SJCRH30 (cell line): ENCODE data around the gene FZR1. TPM values are rescaled to one million over a fixed set of nuclear protein-coding genes. Genes with fewer than 3 reads are reported as not detected.

Experiments used
- DNase-seq, 2 experiments: peaks; one replicate each; pipeline ENCODE4 v3.0.0-alpha.2; 2015 to 2020
- H3K27ac ChIP-seq: fragments of 250-450 bp; sonication (Bioruptor Pico); 2 replicates; pipeline ENCODE4 v1.5.1; 2020; ENCODE audit warnings: mild to moderate bottlenecking, moderate library complexity
- H3K27me3 ChIP-seq: fragments of 250-450 bp; sonication (Bioruptor Pico); 2 replicates; pipeline ENCODE4 v1.5.1; 2020; ENCODE audit warnings: mild to moderate bottlenecking, moderate library complexity
- H3K36me3 ChIP-seq: fragments of 250-450 bp; sonication (Bioruptor Pico); 2 replicates; pipeline ENCODE4 v1.5.1; 2020; ENCODE audit warnings: mild to moderate bottlenecking, moderate library complexity
- H3K4me1 ChIP-seq: fragments of 250-450 bp; sonication (Bioruptor Pico); 2 replicates; pipeline ENCODE4 v1.5.1; 2020; ENCODE audit warnings: mild to moderate bottlenecking, moderate library complexity
- H3K4me3 ChIP-seq: fragments of 250-450 bp; sonication (Bioruptor Pico); 2 replicates; pipeline ENCODE4 v1.5.1; 2020; ENCODE audit warnings: mild to moderate bottlenecking, moderate library complexity
- H3K9me3 ChIP-seq: fragments of 250-450 bp; sonication (Bioruptor Pico); replicated peaks from 2 replicates; pipeline ENCODE4 v1.5.1; 2020; ENCODE audit warnings: mild to moderate bottlenecking, moderate library complexity
- total RNA-seq: library from RNA; depleted of rRNA; stranded (reverse); fragments of >200 nt; shearing (Covaris generic); gene quantifications from 2 replicates; pipeline ENCODE4 v1.2.3, GENCODE V29; 2014

The FZR1 gene
- total RNA-seq, 1 experiment from 2014 or later: 31.4 TPM

GRCh38 chr19:3467437-3468198 lies 38.5 kb upstream of the FZR1 start:
- Histone ChIP-seq H3K27me3 (no peaks in the 10 kb centered on the region), H3K36me3 (peaks cover 4% of the 10 kb centered on the region; the same call in 1 of the 2 replicates), H3K9me3 (no peaks in the 10 kb centered on the region), H3K27ac (no peak overlapping the region), H3K4me1 (no peaks in the 10 kb centered on the region), H3K4me3 (no peak overlapping the region)
- no peak for DNase-seq

- no peak for DNase-seq
- Histone ChIP-seq H3K4me3 (no peak overlapping the region), H3K4me1 (no peaks in the 10 kb centered on the region), H3K9me3 (no peaks in the 10 kb centered on the region), H3K27me3 (no peaks in the 10 kb centered on the region), H3K36me3 (no peaks in the 10 kb centered on the region), H3K27ac (no peak overlapping the region)
These were observed 37.9 kb upstream of the FZR1 start for GRCh38 chr19:3468211-3468610.

- H3K27ac ChIP-seq: no peak overlapping the region
- H3K9me3 ChIP-seq: no peaks in the 10 kb centered on the region
- H3K27me3 ChIP-seq: no peaks in the 10 kb centered on the region
- H3K4me1 ChIP-seq: no peaks in the 10 kb centered on the region
- no peak overlapping the region for H3K4me3 ChIP-seq
- no peak for DNase-seq
- no peaks in the 10 kb centered on the region for H3K36me3 ChIP-seq
These were observed 36.2 kb upstream of the FZR1 start for GRCh38 chr19:3469638-3470499.

- Histone ChIP-seq H3K27ac (no peak overlapping the region), H3K4me3 (no peak overlapping the region), H3K27me3 (no peaks in the 10 kb centered on the region), H3K36me3 (no peaks in the 10 kb centered on the region), H3K4me1 (no peaks in the 10 kb centered on the region), H3K9me3 (no peaks in the 10 kb centered on the region)
- no peak for DNase-seq
These were observed 35.5 kb upstream of the FZR1 start for GRCh38 chr19:3470500-3471128.

DNA sequence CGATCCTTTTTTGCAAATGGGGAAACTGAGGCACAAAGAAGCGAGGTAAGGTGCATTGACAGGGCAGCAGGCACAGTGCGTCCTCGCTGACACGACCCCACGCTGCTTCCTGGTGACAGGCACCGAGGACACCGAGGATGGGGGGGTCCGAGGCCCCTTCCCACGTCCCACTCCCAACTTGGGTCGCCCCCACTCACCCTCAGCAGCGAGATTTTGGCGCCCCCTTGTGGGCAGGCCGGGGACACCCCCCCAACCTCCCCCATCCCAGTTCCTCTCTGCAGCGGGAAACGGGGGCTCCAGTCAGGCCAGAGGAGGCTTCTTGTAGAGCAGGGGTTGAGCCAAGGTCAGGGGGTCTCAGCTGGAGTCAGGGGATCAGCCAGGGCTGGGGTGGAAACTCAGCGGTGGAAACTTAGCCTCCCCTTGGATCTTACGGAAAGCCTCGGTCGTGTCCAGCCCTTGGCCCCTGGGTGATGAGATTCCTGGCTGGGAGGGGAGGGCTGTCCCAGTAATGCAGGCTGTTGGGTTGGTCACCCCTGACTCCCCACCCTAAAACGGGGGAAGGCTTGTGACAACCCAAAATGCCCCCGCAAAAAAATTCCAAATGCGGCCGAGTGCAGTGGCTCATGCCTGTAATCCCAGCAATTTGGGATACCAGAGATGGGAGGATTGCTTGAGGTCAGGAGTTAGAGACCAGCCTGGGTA lies 34.0 kb upstream of the FZR1 start:
- H3K4me3 ChIP-seq: no peak overlapping the region
- no peak overlapping the region for H3K27ac ChIP-seq
- no peaks in the 10 kb centered on the region for H3K36me3 ChIP-seq
- H3K27me3 ChIP-seq: no peaks in the 10 kb centered on the region
- H3K4me1 ChIP-seq: no peaks in the 10 kb centered on the region
- peak; percentile 38 to 57 for DNase-seq
- H3K9me3 ChIP-seq: no peaks in the 10 kb centered on the region

DNA sequence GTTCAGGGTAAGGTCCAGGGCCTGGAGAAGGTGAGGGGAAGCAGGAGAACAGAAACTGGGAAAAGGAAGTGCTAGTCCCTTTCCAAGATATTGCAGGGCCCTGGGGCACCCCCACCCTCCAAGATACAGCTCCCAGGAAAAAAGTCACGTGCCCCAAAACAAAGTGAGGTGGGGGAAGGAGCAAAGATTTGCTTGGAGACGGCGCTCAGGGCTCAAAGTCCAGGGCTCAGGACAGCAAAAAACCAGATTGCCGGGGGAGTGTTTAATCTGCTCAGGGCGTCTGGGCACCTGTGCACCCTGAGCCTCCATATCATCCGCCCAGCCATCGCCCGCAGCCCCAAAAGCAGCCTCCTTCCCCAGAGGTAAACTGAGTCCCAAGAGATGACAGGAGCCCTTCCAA lies 32.1 kb upstream of the FZR1 start:
- Histone ChIP-seq H3K36me3 (no peaks in the 10 kb centered on the region), H3K4me3 (no peak overlapping the region), H3K4me1 (no peaks in the 10 kb centered on the region), H3K27me3 (no peaks in the 10 kb centered on the region), H3K27ac (no peak overlapping the region), H3K9me3 (no peaks in the 10 kb centered on the region)
- DNase-seq: no peak

DNA sequence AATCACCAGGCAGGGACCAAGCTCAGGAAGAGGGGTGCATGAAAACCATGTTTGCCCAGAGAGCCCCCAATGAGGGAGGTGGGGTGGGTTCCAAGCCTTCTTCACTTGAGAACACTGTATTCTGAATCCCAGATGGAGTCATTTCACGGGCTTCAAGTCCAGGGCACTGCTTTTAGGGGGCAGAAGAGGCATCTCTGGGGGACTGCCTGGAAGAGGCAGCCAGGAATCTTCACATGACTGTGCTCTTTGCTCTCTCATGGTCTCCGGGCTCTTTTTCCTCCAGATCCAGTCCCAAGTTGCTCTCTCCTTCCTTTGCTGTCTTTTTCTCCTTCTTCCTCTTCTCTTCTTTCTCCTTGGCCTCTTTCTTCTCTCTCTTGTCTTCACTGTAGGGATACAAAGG lies 31.5 kb upstream of the FZR1 start:
- no peaks in the 10 kb centered on the region for H3K9me3 ChIP-seq
- H3K4me1 ChIP-seq: no peaks in the 10 kb centered on the region
- no peak overlapping the region for H3K27ac ChIP-seq
- DNase-seq: no peak
- no peak overlapping the region for H3K4me3 ChIP-seq
- H3K27me3 ChIP-seq: no peaks in the 10 kb centered on the region
- no peaks in the 10 kb centered on the region for H3K36me3 ChIP-seq

- H3K27me3 ChIP-seq: peaks cover 5% of the 10 kb centered on the region
- H3K27ac ChIP-seq: no peak overlapping the region
- H3K36me3 ChIP-seq: no peaks in the 10 kb centered on the region
- H3K4me3 ChIP-seq: no peak overlapping the region
- no peaks in the 10 kb centered on the region for H3K4me1 ChIP-seq
- H3K9me3 ChIP-seq: no peaks in the 10 kb centered on the region
- DNase-seq: no peak
These were observed 30.7 kb upstream of the FZR1 start for GRCh38 chr19:3475449-3475848.

- Histone ChIP-seq H3K4me3 (no peak overlapping the region), H3K27me3 (peaks cover 19% of the 10 kb centered on the region), H3K9me3 (no peaks in the 10 kb centered on the region), H3K4me1 (no peaks in the 10 kb centered on the region), H3K36me3 (no peaks in the 10 kb centered on the region), H3K27ac (no peak overlapping the region)
- no peak for DNase-seq
These were observed 29.3 kb upstream of the FZR1 start for GRCh38 chr19:3476830-3477229.

DNA sequence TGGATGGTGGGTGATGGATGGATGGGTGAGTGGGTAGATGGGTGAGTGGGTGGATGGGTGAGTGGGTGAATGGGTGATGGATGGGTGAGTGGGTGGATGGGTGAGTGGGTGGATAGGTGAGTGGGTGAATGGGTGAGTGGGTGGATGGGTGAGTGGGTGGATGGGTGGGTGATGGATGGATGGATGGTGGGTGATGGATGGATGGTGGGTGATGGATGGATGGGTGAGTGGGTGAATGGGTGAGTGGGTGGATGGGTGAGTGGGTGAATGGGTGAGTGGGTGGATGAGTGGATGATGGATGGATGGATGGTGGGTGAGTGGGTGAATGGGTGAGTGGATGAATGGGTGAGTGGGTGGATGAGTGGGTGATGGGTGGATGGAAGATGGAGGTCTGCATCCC lies 28.6 kb upstream of the FZR1 start:
- Histone ChIP-seq H3K4me3 (no peak overlapping the region), H3K36me3 (no peaks in the 10 kb centered on the region), H3K27me3 (peaks cover 25% of the 10 kb centered on the region), H3K9me3 (no peaks in the 10 kb centered on the region), H3K4me1 (no peaks in the 10 kb centered on the region), H3K27ac (no peak overlapping the region)
- no peak for DNase-seq

GRCh38 chr19:3477951-3478350 lies 28.2 kb upstream of the FZR1 start:
- Histone ChIP-seq H3K27ac (no peak overlapping the region), H3K4me3 (no peak overlapping the region), H3K4me1 (peaks cover 1% of the 10 kb centered on the region; the same call in 1 of the 2 replicates), H3K9me3 (no peaks in the 10 kb centered on the region), H3K27me3 (peaks cover 27% of the 10 kb centered on the region), H3K36me3 (no peaks in the 10 kb centered on the region)
- no peak for DNase-seq

DNA sequence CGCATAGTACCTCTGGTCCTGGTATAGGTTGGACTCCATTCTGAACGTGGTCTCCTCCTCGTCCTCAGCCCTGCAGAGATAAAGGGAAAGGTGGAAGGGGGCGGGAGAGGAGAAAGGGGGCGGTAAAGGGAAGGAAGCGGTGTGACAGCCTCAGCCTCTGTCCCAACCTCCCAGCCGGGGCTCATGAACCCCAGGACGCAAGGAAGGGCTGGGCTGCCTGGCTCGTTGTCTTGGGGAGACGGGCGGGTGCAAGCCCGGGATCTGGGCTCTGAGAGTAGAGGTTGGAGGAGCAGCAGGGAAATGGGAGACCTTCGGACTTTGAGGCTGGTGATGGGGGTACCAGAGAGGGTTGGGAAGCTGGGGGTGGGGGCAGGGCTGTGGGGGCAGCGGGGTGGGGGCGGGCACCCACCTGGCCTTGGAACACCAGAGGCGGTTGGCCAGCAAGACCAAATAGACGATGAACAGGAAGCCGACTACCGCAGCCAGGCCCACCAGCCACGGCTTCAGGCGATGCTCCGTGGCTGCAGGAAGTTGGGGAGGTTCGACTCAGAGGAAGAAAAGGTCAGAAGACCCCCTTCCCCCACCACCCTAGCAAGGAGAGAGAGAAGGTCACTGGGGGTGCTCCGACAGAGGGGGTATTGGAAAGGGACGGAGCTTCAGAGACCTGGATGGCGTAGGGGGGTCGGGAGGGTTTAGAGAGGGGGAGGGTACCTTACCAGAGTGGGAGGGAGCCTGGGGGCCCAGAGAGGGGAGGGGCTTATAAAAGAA lies 27.5 kb upstream of the FZR1 start:
- Histone ChIP-seq H3K27me3 (peaks cover 33% of the 10 kb centered on the region), H3K4me3 (no peak overlapping the region), H3K9me3 (no peaks in the 10 kb centered on the region), H3K4me1 (peaks cover 3% of the 10 kb centered on the region; the same call in 1 of the 2 replicates), H3K36me3 (no peaks in the 10 kb centered on the region), H3K27ac (no peak overlapping the region)
- no peak for DNase-seq

DNA sequence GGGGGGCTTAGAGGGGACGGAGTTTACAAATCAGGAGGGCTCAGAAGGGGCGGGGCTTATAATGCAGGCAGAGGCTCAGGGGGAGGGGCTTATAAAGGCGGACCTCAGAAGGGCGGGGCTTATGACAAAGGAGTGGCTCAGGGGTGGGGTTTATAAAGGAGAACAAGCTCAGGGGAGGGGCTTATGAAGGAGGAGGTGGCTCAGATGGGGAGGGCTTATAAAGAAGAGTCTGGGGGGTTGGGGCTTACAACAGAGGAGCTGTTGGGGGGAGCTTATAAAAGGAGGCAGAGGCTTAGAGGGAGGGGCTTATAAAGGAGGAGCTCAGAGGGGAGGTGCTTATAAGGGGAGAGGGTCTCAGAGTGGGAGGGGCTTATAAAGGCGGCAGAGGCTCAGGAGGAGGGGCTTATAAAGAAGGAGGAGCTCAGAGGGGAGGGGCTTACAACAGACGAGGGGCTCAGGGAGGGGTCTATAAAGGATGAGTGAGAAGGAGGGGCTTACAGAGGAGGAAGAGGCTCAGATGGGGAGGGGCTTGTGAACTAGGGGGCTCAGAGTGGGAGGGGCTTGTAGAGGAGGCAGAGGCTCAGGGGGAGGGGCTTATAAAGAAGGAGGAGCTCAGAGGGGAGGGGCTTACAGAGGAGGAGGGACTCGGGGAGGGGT lies 26.8 kb upstream of the FZR1 start:
- Histone ChIP-seq H3K27me3 (peaks cover 38% of the 10 kb centered on the region), H3K36me3 (no peaks in the 10 kb centered on the region), H3K4me3 (no peak overlapping the region), H3K4me1 (peaks cover 3% of the 10 kb centered on the region; the same call in 1 of the 2 replicates), H3K27ac (no peak overlapping the region), H3K9me3 (no peaks in the 10 kb centered on the region)
- peak; percentile 43 to 45 for DNase-seq
